HUDEP-2 (cell line): ENCODE measurements around the gene RAD51B.
"Not testable (repeated sequence)": the region's sequence is repeated elsewhere in the genome, so short reads cannot be mapped to it uniquely, and the experiment has no call there.

Experiments
- DNase-seq, 76 experiments: peaks; one replicate each; lab custom pipeline; 2025; ENCODE audit not compliant: unreplicated experiment in 76 of 76; lab: John Stamatoyannopoulos, UW

Gene RAD51B

DNA sequence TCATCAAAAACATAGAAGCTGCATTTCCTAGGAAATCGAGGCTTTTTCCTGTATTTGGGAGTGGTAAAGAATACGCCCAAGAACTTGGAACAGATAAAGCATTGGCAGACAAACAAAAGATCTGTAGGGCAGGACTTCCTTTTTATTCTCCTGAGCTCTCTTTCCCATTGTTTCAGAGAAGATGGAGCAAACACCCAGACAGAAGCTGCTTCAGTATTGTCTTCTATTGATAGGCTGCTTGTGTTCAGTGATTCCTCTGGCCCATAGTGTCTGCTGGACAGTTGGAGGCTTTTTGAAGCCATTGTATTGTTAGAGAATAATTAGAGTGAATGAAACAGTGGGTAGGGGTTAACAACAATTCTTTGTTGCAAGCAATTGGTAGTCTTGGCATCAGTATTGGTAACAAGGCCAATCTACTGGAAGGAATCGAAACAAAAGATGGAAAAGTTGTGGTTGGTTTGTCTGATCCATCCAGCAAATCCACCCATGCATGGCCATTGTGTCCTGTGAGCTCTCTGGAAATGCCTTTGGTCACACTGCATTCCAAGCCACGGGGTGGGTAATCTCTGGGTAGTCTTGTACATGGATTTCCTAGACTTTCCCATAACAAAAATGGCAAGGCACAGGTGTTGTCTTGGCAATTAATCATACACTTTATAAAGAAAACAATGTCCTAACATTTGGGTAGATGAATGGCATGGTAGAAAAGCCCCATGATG lies 424.8 kb downstream of the RAD51B start:
- peak in 1 of 76 experiments; percentile 11 for DNase-seq

DNA sequence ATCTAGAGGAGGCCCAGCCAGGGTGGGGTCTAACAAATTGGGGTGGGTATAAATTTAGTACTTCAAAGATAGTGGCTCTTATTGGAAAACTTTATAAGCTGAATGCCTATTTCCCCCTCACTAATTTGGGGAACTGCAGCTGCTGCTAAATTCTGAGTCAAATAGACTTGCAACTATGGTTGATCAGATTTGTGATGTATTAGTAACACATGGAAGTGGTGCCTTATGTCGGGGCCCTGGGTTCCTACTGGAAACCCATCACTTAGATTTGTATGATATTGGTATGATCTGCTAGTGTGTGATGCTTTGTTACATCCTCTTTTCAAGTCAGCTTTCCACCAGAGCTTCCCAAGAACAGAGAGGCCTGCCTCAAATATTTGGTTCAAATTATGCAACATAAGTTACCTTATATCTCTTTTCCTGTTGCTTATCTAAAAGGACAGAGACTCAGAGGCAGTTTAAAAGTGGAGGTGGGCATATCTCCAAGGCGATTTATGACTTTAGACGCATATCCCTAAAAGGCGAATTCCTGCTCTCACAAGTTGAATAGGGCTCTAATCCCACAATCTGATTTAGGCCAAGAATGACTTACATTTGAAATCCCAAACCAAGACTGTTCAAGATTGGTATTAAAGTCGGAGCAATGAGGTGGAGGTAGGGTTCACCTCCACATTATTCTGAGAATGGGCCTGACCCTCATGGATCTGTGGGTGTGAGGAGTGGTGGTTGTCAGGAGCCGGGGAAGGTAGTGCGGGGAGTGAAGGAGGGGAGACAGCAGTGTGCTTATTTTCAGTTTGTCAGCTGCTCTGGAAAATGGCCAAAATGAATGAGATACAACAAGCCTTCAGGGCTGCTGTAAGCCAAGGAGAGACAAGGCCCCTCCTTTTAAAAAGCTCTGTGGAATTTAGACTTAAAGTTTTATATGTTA lies 425.8 kb downstream of the RAD51B start:
- peak in 30 of 76 experiments; percentile 6 to 58 (median 34) for DNase-seq

DNA sequence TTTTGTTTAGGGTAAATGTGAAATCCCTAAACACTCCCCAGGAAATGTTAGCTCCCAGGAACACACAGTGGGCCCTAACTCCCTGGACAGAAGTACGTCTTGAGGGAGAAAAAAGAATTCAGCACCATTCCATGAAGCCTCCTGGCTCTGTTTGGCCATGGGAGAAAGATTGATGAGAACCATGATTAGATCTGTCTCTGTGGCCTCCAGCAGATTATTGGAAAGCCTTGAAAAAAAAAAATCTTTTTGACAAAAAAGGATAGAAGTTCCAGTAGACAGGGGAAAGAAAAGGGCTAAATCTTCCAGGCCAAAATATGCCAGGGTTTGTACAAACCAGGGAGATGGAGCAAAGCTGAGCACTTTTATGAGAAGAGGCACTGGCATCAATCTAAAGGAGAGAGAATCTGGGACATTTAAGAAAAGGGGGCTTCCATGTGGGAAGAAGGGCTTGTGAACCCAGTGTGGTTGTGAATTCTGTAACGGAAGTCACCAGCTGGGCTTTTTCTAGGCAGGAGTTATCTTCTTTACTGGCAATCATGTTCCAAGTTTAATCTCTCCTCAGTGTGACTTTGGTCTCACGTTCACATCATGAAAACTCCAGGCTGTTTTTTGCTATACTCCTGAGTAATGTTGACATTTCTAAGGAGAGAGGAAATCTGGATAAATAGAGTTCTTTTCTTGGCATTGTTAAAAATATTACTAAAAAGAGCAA lies 426.7 kb downstream of the RAD51B start:
- DNase-seq, result peak in 1 of 76 experiments; percentile 30

DNA sequence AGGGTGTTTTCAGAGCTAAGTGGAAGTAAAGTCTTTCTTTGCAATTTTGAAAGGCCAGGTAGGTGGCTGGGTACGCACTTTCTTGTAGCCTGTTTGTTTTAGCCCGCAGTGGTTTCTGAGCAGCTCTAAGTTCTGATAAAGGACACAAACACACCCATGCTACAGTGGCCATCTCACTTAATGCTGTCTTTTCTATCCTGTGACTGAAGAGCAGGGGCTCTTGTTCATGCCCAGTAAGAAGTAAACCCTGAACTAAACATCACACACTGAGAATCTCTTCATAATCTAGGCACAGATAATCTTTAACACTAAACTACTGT lies 427.2 kb downstream of the RAD51B start:
- DNase-seq, result peak in 7 of 76 experiments; percentile 2 to 30 (median 18)

DNA sequence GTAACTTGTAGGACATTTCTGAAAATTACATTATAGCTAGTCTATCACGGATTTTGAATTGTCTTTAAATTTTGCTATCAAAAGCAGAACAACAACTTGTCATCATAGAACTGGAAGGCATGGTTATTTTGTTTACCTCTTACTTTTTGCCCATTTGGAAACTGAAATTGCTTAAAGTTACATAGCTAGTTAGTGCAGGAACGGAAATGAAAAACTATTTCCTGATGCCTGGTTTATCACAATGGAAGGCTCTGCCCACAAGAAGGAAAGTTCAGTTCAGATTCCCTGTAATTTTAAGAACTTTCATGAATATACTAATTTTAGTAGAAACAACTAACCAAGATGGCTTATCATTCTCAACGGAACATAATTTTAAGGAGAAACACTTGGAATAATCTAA lies 427.7 kb downstream of the RAD51B start:
- no peak for DNase-seq

DNA sequence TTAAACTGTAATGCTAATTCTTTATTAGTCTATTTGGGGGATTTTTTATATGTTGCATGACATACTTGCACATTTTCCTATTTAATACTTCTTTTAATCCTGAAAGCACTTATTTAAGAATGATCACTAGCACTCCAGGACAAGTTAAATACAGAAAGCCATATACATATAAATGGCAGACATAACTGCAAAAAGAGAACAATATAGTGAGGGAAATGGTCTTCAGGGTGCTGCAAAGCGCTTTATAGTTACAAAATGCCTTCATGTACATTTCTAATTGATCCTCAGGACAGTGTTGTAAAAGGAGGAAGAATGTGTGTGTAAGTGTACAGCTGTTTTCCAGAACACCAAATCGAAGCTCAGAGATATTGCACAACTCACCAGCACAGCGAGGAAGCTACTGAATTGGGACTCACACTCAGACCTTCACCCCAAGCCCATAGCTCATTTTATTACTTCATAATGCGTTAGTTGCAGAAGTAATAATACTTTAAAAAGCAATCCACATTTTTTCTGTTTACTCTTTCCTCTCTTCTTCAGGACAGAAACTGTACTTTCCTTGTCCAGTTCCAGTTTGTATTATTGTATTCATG lies 428.2 kb downstream of the RAD51B start:
- DNase-seq, result no peak

DNA sequence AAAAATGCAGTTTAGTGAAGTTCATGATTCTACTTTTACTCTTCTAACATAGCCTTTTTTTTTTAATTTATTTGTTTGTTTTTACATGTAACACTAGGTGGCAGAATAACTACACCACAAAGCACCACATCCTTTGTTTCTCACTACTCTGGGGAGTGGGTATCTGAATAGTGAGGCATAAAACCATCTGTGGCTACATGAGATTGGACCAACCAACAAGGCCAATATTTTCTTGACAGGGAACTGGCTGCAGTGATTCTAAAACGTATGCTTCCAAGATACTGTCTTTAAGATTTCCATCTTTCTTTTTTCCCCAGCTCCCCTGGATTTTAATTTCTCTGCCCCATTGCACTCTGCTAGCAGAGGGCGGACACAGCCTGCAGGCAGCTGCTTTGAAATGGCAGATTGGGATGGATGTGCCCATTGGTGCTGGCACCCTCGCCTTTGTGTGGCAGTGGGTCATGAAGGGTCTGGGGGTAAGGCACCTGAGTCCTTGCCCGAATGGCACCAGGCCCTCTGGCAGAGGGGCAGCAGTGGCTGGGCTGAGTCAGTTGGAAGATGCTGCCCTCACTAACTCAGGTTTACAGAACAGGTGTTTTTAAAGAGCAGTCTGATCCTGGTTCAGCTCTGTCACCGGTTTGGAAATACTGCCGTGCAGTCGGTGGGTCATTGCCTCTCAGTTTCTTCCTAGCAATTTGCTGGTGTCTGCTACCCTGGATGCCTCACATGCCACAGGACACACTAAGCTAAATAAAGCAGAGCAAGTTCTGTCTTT lies 429.1 kb downstream of the RAD51B start:
- DNase-seq, result peak in 11 of 76 experiments; percentile 4 to 33 (median 17)

DNA sequence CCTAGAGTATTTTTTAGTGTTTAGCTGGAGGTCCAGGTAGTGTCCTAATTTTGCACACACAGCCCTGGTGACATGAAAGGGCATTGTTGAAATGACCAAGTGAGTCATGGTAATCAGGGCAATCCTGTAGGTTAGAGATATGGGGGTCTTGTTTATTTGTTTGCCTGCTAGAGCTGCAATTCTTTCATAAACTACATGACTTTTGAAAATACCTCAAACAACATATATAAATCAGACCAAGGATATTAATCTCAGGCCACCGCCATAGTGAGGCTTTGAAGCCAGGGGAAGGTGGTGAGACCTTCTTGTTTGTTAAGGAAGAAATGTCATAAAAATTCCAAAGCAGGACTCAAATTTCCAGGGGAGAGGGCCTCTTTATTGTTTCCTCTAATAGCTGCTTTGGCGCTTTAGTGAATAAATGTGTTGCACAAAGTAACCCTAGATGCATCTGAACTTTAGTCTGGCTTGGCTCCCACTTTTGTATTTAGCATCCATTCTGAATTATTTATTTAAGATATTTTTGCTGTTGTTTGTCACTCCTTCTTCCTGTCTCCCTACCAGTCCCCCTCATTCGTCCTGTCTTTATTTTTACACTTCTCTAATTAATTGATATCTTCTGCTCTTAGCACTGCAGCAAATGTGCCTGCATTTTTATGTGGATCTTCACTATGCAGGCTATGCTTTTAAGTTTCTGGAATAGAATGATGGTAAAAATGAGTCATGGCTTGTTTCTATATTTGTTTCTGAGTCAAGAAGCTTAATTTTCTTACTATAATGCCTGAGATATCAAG lies 430.3 kb downstream of the RAD51B start:
- no peak for DNase-seq

DNA sequence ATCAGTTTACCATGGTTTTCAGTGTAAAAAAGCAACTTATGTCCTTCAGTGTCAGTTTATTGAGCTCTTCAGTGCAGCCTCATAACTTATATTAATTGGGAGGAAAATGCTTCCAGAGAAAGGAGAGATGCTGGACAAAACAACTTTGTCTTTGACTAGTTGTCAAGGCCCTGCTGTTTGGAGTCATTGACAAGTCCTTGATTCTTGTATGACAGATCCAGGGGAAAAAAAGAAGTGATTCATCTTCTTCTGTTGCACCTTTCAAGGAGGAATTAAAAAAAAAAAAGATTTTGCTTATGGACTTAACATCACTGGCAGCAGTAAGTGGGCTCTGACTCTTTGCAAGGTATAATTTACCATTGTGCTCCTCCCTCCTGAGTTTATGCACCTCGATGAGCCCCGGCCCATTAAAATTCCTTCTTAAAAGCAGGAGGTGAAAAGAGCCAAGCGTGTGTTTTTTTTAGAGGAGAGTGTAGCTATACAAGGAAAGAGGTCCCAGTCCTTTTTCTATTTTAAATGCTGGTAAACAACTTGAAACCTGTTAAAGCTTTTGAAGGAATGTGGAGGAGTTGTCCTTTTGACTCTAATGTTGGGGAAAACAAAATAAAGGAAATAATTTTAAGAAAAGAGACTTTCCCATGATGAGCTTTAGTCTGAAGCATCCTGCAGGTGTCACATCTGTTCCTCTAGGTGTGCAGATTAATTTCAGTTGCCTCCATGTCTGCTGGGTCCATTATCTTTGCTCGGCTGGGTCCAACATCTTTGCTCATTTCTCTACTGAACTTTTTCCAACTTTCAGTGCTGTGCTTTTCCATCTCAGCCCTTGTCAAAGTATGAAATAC lies 431.6 kb downstream of the RAD51B start:
- no peak for DNase-seq

DNA sequence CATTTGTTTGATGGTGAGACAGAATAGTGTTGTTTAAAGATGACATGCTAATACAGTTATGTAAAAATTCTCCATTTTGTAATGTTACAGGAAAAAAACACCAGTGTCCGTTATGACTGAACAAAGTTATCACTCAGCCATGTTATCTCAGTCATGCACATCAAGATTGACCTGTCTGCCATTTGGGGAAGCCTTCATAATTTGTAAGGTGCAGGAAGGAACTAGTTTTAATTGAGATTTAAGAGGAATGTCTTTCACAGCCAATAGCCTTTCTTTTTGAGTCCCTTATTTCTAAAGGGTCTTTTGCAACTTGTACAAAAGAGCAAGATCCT lies 432.2 kb downstream of the RAD51B start:
- DNase-seq, result no peak

DNA sequence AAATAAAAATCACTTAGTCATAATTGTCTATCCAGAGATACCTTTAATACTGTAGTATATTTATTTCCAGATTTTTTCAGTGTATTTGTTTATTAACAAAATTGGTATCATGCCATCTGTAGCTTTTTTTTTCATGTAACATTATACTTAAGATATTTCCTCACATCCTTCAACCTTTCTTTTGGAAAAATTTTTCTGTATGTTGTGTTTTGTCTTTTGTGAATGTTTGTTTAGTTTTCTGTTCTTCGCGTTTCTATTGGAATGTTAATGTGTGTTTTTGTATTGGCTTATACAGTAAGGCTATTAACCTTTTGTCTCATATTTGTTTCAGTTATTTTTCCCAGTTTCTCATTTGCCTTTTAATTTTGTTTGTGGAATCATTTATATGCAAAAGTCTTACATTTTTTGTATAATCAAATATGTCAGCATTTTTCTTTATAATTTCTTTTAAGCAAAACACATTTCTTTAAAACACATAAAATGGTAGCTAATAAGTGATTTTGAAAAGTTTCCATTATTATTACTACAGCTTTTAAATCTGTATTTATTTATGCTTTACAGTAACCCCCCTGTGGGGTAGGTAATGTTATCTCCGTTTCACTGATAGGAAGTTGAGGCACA lies 433.7 kb downstream of the RAD51B start:
- no peak for DNase-seq

DNA sequence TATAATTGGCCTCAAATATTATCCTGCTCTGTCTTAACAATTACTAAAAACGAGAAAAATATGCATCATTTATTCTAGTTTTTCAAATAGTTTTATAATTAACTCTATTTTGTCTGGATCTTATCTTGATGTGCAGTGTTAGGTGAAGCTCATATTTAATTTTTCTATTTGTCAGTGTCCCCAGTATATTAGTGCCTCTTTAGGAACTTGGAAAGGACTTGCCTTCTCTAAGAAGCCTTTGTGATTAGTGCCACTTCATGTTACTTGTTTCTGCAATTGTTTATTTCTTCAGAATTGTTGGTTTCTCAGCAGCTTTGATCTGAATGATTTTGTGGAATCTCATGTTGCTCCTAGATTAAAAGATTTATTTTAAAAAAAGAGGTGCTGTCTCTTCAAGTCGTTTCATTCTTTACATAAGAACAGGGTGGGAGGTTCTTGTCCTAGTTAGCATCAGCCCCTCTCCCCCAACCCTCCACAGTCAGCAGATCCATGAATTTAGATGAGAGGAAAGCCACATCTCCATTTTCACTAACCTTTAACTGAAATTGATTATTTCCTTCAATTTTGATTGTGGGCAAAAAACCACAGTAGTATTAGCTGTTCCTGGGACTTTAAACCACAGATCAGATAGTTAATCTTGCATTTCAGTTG lies 434.4 kb downstream of the RAD51B start:
- no peak for DNase-seq

DNA sequence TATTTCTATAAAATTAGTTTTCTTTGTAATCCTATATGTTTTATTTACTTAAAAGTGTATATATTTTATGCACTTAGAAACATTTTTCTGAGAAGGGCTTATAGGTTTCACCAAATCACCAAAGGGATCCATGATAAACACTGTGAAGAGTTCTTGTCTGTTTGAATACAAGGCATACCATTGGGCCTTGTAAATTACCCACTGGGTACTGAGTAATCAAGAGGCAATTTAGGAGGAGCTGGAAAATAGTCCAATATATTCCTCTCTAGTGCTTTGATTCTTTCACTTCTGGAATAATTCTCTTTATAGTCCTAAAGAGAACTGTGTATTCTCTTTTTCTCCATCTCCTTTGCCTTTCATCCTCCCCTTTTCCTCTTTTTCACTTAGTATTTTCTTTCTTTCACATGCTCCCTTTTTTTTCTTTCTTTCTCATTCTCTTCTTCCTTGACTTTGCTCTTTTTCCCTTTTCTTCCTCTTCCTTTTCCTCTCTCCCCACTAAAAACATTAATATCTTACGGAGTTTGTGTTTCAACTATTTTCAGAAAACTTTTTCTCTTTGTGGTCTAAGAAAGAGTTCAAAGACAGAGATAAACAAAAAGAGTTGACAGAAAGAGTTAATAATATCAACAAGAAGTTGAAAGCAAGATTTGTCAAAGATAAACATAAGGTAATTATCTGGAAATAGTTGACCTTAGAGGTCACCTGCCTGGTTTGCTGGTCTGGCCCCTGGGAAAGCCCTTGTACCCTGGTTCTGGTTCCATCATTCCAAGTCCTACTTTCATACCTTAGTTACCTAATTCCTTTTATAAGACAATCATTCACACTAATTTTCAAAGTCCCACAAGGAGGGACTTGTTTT lies 435.3 kb downstream of the RAD51B start:
- DNase-seq, result no peak

DNA sequence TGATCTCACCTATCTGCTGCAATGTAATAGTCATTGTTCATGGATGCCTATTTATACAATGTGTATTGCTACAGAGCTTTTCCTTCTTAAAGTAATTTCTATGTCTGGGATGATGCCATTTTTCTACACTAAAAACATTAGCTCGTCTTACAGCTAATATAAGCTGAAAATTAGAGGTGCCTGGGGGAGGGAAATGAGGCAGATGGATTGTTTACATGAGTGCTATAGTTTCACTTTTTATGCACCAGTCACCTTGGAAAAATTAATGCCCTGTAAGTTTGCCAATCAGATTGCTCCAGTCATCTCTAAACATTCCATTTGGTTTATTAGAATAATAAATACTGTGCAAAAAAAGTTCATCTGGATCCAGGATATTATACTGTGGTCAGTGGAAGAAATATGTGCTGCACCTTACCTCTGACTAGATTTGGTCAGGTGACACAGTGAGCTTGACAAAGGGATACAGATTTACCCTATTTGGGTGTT lies 436.2 kb downstream of the RAD51B start:
- no peak for DNase-seq

DNA sequence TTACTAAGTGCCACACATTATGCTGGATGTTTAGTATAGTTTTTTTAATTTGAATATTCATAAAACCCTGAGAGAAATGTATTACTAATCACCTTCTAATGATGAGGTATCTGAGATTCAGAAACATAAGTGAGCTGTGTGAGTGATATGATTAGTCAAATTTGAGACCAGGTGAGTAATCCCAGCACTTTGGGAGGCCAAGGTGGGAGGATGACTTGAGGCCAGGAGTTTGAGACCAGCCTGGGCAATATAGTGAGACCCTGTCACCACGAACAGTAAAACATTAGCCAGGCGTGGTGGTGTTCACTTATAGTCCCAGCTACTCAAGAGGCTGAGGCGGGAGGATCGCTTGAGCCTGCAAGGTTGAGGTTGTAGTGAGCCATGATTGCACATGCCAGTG lies 438.4 kb downstream of the RAD51B start:
- DNase-seq, result no peak

DNA sequence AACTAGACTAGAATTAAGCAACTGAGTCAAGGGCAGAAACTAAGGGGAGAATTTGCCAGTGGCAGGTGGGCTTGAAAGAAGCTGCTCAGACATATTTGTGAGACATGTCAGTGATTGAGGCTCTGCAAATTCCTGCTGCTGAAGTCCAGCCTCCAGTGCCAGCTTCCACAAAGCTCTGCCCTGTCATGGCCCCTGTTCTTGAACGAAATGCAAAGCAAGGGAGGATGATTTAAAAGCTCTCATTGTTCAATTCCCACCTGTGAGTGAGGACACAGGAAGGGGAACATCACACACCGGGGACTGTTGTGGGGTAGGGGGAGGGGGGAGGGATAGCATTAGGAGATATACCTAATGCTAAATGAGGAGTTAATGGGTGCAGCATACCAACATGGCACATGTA lies 439.4 kb downstream of the RAD51B start:
- DNase-seq, result not testable (repeated sequence)

DNA sequence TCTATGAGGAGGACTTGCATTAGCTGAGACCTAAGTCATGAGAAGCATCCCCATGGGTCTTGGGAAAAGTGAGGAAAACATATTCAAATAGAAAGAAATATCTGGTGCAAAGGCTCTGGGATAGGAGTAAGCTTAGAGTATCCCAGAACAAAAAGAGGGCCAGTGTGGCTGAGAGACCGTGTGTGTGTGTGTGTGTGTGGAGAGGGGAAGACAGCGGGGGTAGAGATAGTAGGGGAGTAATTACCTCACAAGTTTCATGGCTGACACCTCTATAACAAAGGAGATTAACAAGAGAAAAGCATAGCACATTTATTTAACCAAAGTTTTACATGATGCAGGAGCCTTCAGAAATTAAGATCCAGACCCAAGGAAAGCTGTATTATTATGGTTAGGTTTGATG lies 440.5 kb downstream of the RAD51B start:
- no peak for DNase-seq
